HUDEP-2 (cell line): ENCODE data around the gene CCNF.

Source experiments
- DNase-seq, 76 experiments: peaks; one replicate each; lab custom pipeline; 2025; ENCODE audit not compliant: unreplicated experiment in 76 of 76; lab: John Stamatoyannopoulos, UW

The CCNF gene

DNA sequence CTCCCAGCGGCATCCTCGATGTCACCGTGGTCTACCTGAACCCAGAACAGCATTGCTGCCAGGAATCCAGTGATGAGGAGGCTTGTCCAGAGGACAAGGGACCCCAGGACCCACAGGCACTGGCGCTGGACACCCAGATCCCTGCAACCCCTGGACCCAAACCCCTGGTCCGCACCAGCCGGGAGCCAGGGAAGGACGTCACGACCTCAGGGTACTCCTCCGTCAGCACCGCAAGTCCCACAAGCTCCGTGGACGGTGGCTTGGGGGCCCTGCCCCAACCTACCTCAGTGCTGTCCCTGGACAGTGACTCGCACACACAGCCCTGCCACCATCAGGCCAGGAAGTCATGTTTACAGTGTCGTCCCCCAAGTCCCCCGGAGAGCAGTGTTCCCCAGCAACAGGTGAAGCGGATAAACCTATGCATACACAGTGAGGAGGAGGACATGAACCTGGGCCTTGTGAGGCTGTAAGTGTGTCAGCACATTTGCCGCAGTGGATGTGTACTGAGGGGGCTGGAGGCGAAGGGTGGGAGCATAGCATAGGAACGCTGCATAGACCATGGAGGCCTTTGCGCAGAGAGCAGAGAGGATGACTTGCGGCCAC, 27.4 kb downstream of the CCNF start:
- DNase-seq: no peak

DNA sequence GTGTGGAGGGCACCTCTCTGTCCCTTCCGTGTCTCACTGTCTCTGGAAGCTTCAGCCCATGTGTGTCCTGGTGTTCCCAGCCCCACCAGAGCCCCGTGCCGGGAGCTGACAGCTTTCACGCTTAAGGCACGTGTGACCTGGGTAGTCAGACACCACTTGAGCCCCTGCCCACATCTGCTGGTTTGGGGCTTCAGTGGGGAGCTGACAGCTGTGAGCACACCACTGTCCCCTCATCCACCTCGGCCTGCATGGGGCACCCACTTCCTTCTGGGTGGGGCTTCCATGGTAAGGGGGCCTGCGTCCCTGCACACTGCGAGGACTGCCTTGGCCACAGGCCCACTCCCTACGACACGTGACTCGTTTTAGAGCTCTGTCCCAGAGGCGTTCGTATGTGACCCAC, 28.0 kb downstream of the CCNF start:
- no peak for DNase-seq

DNA sequence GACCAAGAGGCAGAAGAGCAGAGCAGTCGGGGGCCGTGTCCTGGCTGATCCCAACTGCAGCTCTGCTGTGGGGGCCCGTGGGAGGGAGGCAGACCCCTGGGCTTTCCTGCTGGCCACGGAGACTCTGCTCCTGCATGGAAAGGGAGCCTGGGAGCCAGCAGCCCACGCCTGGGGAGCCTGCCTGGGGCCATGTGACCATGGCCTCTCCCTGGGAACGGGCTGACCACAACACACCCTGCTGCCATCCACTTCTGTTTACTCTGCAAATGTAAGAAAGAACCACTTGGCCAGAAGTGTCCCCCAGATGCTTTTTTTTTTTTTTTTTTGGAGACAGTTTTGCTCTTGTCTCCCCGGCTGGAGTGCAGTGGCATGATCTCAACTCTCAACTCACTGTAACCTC, 28.7 kb downstream of the CCNF start:
- no peak for DNase-seq

DNA sequence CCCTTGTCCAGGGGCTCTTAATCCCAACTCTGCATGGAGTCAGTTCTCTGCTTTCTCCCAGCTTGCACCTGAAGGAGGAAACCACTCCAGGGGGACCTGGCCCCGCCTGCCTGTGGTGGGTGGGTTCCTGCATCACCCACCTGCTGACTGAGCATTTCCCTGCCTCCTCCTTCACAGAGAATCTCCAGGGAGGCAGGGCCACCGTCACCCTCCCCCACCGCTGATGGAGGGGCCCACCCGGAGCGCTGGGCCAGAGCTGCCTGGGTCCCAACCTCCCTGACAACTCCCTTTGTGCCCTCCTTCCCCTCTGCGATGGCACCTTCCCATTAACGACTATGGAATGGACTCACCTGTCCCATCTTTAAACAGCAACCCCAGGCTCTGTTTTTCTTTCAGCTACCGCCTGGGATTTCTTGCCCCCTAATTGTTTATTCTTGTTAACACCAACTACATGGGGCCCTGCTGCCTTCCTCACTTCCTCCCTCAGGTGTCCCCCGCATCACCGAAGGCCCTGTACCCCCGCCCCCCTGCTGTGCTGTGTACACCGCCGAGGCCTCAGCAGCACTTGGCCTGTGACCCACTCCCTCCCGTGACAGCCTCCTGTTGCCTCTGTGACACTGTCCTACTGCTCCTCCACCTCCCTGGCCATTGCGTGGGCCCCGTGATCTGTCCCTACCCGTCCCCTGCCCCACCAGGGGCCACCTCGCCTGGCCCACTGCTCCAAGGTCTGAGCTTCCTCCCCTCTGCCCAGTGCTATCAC, 29.8 kb downstream of the CCNF start:
- no peak for DNase-seq

DNA sequence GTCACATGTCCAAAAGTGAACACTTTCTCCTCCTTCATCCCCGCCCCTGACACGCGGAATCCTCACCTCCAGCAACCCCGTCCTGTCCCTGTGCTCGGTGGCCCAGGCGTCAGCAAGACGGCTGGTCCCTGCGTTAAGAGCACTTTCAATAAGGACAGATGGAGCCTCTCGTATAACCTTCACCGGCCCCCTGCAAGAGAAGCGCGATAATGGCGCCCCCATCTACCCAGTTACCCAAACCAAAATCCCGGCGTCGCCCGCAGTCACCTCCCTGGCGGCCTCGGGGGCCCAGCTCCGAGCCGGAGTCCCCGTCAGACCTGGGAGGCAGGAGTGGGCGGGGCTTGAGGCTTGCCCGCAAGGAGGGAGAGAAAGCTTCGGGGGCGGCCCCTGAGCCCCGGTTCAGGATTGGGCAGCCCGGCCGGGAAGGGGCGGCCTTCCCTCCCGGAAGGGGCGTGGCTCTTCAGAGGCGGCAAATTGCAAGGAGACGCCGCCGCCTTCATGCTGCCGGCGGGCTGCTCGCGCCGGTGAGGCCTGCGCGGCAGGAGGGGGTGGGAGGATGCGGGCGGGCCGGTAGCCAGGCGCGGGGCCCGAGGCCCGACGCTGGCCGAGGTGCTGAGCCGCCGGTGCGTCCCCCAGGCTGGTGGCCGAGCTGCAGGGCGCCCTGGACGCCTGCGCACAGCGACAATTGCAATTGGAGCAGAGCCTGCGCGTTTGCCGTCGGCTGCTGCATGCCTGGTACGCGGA, 30.6 kb downstream of the CCNF start, which contains the start of gene TEDC2:
Gene TEDC2, plus strand, starts transcription at position 463 of the 744 bp plus-strand sequence. Its CDS starts 36 bp downstream, at position 499.
- DNase-seq: peak in 75 of 76 experiments; percentile 30 to 98 (median 94)

DNA sequence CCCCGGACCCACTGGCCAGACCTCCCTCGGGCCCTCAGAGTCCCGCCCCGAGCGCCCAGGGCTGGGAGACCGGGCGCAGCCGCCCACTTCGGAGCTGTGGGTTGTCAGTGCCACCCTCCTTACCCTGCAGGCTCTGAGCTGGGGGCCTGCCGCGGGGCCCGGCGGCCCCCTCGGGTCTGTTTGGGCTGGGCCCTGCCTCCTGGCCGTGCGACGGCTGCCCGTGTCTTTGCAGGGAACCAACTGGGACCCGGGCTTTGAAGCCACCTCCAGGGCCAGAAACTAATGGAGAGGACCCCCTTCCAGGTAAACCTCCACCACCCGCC, 31.1 kb downstream of the CCNF start:
- no peak for DNase-seq

DNA sequence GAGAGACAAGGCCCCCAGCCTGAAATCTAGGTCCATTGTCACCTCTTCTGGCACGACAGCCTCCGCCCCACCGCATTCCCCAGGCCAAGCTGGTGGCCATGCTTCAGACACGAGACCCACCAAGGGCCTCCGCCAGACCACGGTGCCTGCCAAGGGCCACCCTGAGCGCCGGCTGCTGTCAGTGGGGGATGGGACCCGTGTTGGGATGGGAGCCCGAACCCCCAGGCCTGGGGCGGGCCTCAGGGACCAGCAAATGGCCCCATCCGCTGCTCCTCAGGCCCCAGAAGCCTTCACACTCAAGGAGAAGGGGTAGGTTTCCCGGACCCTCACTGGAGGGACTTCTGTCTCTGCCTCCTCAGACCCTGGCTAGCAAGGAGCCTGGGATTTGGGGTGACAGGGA, 31.7 kb downstream of the CCNF start:
- no peak for DNase-seq

DNA sequence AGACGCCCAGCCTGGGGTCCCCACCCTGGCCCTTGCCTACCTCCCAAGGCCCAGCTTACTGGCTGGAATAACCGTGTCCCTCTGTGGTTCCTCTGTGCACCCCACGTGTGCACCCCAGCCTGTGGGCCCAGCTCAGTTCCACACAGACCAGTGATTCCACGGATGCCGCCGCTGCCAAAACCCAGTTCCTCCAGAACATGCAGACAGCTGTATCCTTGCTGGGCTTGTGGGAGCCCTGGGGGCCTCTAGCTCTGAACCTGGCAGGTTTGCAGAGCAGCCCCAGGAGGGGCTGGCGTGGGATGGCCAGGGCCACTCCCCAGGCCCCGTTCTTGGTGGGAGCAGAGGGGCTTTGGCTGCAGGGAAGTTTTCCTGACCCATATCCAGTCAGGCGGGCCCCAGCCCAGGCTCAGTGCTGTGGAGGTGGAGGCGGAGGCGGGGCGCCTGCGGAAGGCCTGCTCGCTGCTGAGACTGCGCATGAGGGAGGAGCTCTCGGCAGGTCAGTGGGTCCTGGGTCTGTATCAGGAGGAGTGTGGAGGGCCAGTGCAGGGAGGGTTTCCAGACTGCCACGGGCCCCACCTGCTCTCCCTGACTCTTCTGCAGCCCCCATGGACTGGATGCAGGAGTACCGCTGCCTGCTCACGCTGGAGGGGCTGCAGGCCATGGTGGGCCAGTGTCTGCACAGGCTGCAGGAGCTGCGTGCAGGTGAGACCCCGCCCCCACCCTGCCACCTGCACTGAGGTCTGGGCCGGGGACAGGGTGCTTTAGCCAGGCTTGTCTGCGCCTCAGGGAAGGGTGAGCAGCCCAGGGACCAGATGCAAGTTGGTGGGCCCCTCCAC, 33.0 kb downstream of the CCNF start:
- no peak for DNase-seq

DNA sequence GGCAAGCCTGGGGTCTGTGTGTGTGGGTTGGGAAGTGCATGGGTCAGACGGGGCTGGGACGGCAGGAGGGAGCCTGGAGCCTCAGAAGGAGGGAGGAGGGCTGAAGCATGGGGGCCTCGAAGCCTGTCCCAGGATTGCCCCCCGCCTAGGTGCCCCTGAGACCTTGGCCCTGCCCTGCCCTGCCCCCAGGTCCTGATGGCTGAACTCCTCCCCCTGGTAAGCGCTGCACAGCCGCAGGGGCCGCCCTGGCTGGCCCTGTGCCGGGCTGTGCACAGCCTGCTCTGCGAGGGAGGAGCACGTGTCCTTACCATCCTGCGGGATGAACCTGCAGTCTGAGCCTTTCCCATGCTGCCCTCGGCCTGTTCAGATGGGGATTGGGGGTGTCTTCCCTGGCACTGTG, 35.1 kb downstream of the CCNF start:
- DNase-seq: no peak

DNA sequence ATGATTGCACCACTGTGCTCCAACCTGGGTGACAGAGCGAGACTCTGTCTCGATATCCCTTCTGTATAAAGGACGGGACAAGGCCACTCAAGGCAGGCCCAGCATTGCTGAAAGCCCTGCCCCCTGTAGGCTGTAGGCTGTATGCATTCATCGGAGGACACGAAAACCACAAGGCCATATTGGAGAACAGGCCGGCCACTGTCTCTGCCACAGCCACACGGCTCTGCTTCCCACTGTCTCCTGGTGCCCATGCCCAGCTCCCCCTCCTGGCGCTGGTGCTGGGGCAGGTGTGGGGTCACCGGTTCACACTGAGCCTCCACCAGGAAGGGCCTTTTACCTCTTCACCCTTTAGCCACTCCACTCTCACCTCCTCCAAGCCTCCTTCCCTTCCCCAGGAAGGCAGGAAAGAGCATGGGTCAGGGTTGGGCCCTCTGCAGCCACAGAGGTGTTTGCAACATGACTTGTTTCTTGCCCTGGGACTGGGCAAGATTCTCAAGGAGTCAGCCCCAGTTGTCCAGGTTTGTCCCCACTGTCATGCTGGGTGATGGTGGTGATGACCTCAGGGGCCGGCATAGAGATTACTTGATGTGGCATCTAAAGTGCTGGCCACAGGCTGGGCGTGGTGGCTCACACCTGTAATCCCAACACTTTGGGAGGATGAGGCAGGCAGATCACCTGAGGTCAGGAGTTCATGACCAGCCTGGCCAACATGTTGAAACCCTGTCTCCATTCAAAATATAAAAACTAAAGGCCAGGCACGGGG, 36.6 kb downstream of the CCNF start:
- DNase-seq: peak in 9 of 76 experiments; percentile 12 to 32 (median 24)

DNA sequence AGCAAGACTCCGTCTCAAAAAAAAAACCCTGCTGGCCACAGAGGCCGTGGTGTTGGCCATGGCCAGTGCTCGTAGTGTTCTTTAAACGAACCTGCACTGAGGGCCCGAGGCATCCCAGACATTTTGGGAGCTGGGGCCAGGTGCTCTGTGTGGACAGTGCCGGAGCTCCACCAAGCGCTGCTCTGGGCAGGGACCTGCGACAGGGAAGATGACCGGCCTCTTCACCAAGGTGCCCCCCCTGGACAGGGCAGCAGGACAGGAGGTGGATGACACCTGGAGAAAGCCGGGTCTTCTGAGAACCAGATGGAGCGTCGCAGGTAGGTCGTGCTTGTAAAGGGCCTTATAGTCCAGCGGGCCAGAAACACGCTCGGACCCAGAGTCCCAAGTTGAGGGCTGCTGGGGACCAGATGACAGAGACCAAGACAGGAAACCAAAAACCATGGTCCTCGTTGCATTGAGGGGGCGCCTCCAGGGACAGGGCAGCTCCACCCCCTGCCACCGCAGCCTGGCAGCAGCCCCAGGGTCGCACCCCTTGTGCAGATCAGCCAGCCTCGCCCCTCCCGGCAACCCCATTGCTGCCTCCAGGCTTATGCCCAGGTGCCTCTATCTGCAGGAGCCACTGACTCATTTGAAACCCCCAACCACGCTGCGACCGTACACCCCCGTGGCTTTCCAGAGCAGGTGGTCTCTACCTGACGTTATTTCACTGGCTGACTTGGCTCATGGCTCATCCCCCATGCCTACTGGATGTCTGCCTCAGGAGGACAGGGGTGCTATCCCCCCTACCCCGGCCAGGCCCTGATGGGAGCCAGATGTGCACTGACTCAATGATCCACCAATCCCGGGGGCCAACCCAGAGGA, 37.6 kb downstream of the CCNF start:
- no peak for DNase-seq

DNA sequence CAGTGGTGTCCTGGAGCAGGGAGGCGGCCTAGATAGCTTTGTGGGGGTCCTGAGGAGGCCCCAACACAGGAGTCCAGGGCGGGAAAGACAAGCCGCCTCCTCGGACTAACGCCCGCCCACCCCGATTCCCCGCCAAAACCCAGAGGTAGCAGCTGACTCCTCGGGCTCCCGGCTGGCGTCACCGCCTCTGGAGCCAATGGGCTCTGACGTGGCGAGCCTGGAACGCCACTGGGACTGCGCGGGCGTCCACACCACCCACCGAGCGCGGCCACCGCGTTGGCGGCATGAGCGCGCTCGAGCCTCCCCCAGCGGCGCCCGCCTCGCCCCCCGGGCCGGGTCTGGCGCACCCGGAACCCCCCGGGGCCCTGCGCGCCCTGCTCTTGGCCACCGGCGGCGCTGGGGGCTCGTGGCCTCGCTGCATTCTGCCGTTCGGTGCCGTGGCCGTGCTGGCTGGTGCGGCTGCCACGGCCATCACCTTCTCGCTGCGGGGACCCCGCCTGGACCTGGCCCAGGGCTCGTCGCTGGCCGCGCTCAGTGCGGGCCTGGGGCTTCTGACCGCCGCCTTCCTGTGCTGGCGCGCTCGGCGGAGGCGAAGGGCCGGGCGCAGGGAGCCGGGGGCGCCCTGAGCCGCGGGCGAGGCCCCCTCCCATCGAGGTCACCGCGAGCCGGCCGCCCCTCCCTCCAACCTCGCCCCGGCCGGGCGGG, 38.4 kb downstream of the CCNF start:
- DNase-seq: peak in 66 of 76 experiments; percentile 27 to 83 (median 67)

DNA sequence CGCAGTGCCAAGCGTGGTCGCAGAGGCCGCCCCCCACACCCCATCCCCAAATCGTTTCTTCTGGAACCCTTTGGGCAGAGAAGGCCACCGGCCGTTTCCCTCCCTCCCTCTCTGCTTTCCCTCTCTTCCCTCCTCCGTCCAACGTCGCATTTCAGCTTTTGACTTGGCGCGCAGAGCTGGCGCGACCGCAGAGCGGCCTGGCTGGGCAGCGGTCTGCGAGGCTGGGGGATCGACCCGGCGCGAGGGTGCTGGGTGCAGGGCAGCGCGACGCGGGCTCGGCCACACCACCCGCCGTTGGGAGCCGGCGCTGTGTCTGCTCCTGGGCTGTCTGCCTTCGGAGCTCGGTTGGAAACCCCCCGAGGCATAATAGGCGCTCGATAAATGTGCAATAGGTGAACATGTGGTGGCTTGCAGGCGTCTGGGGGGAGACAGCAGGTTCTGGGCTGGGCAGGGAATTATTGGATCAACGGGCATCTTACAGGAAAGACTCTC, 39.0 kb downstream of the CCNF start:
- DNase-seq: peak in 9 of 76 experiments; percentile 16 to 64 (median 35)

DNA sequence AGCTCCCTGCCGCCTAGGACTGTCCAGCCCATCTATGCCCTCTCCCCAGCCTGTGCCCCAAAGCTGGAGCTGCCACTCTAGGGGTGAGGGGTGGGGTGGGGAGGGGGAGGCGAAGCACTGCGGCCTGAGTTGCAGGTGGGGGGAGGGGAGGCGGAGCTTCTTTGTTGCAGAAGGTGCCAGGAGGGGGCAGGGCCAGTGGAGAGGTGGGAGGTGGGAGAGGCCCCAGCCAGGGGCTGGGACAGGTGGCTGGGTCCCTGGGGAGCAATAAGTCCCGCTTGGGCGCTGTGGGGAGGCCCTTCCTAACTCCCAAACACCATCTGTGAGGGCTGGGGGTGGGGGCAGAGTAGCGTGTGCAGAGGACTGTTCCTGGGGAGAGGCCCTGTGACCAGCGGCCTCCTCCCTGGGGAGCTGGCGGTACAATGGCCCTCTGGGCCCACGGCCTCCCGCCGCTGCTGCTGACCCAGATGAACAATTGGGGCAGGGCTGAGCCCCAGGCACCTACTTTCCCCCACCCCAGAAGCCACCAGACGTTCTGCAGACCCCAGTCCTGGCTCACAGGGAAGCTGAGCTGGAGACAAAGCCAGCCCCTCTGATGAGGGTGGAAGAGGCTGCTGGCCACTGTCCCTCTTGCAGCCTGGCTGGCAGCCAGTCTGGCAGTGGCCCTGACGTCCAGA, 39.6 kb downstream of the CCNF start:
- peak in 22 of 76 experiments; percentile 8 to 62 (median 32) for DNase-seq

DNA sequence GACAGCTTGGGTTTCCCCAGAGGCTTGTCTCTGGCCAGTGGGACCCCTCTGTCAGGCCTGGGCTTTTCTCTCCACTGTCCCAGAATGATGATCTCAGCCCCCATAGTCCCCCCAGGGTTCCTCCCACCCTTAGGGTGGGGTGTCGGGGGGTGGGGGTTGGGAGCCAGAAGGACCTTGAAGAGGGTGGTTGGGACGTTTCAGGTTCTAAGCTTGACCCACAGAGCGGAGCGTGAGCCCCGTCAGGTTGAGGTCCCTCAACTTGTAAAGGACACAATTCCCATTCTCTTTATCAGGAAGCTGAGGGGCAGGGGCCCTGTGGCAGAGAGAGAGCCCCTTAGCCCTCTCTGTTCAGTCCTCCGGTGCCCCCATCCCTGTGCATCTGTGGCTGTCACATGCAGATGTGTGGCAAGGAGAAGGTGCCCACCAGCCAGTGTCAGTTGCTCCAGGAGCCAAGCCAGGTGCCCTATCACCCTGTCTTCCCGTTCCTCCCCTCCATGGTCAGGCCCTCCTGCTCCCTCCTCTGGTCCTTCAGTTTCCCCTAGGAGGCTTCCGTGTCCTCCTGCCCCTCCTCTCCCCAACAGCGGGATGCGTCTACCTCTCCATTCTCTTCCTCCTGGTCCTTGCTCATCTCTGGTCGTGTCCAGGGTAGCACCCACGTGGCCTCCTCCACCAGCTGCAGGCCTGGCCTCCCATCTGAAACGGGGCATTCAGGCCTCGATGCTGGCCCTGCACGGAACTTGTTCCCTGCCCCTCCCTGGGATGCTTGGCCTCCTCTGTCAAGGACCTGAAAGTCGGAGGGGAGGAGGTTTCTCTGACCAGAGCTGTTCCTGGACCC, 40.4 kb downstream of the CCNF start:
- peak in 8 of 76 experiments; percentile 15 to 50 (median 24) for DNase-seq

DNA sequence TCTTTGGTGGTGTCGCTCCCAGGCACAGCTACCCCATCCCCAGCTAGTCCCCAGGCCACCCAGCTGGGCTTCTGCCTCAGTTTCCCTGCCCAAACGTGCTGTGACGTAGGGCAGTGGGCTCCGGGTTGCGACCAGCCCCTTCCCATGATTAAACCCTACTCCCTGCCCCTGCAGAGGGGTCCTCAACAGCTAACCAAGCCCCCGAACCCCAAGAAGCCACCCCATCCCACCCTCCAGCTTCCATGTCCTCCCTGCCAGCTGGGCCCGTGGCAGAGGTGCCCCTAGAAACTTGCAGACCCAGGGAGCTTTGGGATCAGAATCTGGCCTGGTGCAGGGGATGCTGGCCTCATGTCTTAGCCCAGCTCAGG, 41.0 kb downstream of the CCNF start:
- no peak for DNase-seq

DNA sequence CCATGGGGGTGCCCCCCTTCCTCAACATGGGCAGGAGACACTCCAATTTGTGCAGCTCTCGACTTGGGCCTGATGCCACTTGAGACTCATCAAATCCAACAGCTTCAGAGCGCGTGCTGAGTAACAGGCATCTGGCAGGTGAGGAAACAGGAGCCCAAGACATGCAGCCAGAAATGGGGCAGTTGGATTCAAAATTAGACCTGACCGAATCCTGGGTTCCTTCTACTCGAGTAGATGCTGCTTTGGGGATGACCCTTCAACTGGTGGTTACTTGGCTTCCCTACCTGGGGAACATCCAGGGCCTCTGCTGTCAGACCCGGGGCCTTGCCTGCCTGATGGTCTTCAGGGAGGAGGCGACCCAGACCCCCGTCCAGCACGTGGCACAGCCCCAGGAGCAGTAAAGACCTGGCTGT, 41.4 kb downstream of the CCNF start:
- peak in 11 of 76 experiments; percentile 15 to 41 (median 21) for DNase-seq
